Measurements from ENCODE around the gene OLAH. TPM values are rescaled to one million over a fixed set of nuclear protein-coding genes. Genes with fewer than 3 reads are reported as not detected.

The OLAH gene
- total and polyA plus RNA-seq, 3 donors from 2014 or later, result 6.1 to 50.6 (median 11.1) TPM

DNA sequence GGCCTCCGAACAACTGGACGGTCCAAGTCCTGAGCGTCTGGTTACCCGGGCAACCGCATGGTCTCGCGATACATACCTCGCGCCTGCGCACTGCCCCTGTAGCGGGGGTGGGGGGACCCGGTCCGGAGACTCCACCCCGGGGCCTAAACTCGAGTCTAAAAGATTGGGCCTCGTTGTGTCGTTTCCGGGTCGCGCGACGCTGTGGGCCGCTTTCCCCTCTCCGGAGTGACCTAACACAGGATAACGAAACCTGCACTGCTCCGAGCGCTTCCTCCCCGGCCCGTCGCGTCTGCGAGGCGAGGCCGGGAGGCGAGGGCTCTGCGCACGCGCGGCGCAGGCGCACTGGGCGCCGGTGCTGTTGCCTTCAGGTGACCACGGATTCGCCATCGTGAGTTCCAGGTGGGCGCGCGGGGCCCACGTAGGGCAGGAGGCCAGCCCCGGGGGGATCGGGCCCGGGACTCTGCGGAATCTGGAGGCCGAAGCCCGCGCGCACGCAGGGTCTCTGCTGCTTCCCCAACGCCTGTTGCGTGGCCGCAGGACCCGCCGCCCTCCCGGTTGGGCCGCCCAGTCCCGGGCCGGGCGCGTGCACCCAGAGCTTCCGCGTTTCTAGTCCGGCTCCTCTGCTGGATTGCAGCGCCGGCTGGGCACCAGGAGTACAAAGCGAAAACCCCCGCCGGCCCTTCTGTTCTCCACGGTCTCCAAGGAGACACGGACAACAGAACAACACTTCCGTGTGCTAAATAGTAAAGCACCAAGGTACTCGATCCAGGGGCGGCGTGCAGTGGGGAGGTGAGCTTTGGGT is 53.5 kb downstream of the OLAH start, which contains the start of gene RPP38:
Gene RPP38 (plus strand): TSS at position 345 of the 802 bp plus-strand sequence. CDS start 5,960 bp downstream, outside the sequence.
- intact Hi-C loops (cut with DNase I; ENCODE audit: low total_unique reads), result loop anchor here (10.0 kb wide), 1 partner anchor 142 kb away; the partner anchor contains the start of genes DCLRE1C and MEIG1
- 1 to 2% methylated on average over 7 to 74 of the region's 84 CpGs for WGBS, 2 donors
- TF ChIP-seq POLR2A (IDR thresholded peaks at IDR 0.05), result no peak
- TF ChIP-seq, protein P1, sequence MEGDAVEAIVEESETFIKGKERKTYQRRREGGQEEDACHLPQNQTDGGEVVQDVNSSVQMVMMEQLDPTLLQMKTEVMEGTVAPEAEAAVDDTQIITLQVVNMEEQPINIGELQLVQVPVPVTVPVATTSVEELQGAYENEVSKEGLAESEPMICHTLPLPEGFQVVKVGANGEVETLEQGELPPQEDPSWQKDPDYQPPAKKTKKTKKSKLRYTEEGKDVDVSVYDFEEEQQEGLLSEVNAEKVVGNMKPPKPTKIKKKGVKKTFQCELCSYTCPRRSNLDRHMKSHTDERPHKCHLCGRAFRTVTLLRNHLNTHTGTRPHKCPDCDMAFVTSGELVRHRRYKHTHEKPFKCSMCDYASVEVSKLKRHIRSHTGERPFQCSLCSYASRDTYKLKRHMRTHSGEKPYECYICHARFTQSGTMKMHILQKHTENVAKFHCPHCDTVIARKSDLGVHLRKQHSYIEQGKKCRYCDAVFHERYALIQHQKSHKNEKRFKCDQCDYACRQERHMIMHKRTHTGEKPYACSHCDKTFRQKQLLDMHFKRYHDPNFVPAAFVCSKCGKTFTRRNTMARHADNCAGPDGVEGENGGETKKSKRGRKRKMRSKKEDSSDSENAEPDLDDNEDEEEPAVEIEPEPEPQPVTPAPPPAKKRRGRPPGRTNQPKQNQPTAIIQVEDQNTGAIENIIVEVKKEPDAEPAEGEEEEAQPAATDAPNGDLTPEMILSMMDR (IDR thresholded peaks at IDR 0.05), result peak in 1 of 3 experiments; percentile 3
- DNase-seq, result peak; percentile 97
- Histone ChIP-seq H3K27ac (peak within 1 kb of the TSS; percentile 94 to 98), H3K9me3 (no peaks in the 10 kb centered on the region), H3K4me1 (peaks cover 7% of the 10 kb centered on the region), H3K27me3 (no peaks in the 10 kb centered on the region), H3K36me3 (ENCODE audit: low read depth, missing control alignments) (no peaks in the 10 kb centered on the region), H3K4me3 (peak within 1 kb of the TSS; percentile 81 to 93)

DNA sequence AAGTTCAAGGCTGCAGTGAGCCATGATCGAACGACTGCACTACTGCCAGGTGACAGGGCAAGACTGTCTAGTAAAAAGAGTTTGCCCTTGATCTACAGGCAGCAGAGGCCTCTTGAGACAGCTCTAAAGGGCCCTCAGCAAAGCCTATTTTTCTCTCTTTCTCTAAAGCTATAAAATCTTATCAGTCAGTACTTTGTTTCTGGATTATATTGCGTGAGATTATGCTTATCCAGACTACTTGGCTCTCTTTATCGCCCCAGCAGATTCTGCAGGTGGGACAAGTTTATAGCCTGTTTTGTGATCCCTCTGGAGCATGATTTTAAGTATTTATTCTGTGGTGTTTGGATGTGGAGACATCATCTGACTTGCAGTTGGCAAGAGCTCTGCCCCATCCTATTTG is 56.1 kb downstream of the OLAH start:
- H3K36me3 ChIP-seq (ENCODE audit: low read depth, missing control alignments), result no peaks in the 10 kb centered on the region
- intact Hi-C loops (cut with DNase I; ENCODE audit: low total_unique reads), result loop anchor here (10.0 kb wide), 1 partner anchor 145 kb away; the partner anchor contains the start of genes DCLRE1C and MEIG1
- 47 to 60% methylated on average over 4 of the region's 4 CpGs for WGBS, 2 donors
- H3K4me3 ChIP-seq, result no peak overlapping the region
- H3K27ac ChIP-seq, result no peak overlapping the region
- H3K4me1 ChIP-seq, result peaks cover 7% of the 10 kb centered on the region
- TF ChIP-seq POLR2A (IDR thresholded peaks at IDR 0.05), result no peak
- TF ChIP-seq, protein P1 (IDR thresholded peaks at IDR 0.05), result no peak
- H3K9me3 ChIP-seq, result no peaks in the 10 kb centered on the region
- no peaks in the 10 kb centered on the region for H3K27me3 ChIP-seq
- DNase-seq, result no peak

DNA sequence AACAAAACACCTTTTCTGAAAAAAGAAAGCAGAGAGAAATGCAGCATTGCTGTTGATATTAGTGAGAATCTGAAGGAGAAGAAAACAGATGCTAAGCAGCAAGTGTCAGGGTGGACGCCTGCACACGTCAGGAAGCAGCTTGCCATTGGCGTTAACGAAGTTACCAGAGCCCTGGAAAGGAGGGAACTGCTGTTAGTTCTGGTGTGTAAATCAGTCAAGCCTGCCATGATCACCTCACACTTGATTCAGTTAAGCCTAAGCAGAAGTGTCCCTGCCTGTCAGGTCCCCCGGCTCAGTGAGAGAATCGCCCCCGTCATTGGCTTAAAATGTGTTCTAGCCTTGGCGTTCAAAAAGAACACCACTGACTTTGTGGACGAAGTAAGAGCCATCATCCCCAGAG is 59.8 kb downstream of the OLAH start:
- 79 to 83% methylated on average over 9 of the region's 9 CpGs for WGBS, 2 donors
- no peaks in the 10 kb centered on the region for H3K36me3 ChIP-seq (ENCODE audit: low read depth, missing control alignments)
- intact Hi-C loops (cut with DNase I; ENCODE audit: low total_unique reads), result no loop called here

DNA sequence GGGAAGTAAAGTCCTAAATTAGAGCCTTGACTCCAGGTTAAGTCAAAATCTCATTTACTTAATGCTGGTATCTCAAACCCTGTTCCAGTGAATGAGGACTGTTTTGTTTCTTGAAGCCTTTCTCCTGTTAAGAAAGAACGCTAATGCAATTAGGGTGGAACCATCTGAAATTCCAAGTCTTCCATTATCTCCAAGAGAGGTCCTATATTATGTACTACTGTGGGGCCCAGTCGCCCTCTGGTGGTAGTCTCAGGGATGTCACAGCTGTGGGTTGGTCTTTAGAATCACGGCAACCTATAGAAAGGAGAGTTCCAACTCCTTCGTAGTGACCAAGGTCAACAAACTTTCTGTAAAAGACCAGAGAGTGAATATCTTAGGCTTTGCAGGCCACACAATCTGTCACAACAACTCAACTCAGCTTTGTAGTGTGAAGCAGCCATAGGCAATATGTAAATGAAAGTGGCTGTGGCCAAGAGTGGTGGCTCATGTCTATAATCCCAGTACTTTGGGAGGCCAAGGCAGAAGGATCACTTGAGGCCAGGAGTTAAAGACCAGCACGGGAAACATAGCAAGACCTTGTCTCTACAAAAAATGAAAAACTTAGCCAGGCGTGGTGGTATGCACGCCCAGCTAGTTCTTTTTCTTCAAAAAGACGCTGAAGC is 62.7 kb downstream of the OLAH start:
- TF ChIP-seq, protein P1 (IDR thresholded peaks at IDR 0.05), result peak; percentile 72 to 84 (median 76)
- TF ChIP-seq POLR2A (IDR thresholded peaks at IDR 0.05), result no peak
- peak; percentile 85 for DNase-seq
- Histone ChIP-seq H3K36me3 (ENCODE audit: low read depth, missing control alignments) (no peaks in the 10 kb centered on the region), H3K27me3 (no peaks in the 10 kb centered on the region), H3K4me1 (no peaks in the 10 kb centered on the region), H3K9me3 (no peaks in the 10 kb centered on the region), H3K27ac (no peak overlapping the region), H3K4me3 (no peak overlapping the region)
- 54 to 62% methylated on average over 8 of the region's 8 CpGs for WGBS, 2 donors
- intact Hi-C loops (cut with DNase I; ENCODE audit: low total_unique reads), result no loop called here

More for the DNA sequence above, 59.8 kb downstream of the OLAH start:
- Histone ChIP-seq H3K27me3 (no peaks in the 10 kb centered on the region), H3K9me3 (no peaks in the 10 kb centered on the region), H3K27ac (no peak overlapping the region), H3K4me3 (no peak overlapping the region), H3K4me1 (peaks cover 7% of the 10 kb centered on the region)
- TF ChIP-seq, protein P1 (IDR thresholded peaks at IDR 0.05), result no peak
- TF ChIP-seq POLR2A (IDR thresholded peaks at IDR 0.05), result no peak
- DNase-seq, result peak; percentile 7

All from testis (tissue), 3 donors.